ENCODE measurements around the gene CPSF3.

DNA sequence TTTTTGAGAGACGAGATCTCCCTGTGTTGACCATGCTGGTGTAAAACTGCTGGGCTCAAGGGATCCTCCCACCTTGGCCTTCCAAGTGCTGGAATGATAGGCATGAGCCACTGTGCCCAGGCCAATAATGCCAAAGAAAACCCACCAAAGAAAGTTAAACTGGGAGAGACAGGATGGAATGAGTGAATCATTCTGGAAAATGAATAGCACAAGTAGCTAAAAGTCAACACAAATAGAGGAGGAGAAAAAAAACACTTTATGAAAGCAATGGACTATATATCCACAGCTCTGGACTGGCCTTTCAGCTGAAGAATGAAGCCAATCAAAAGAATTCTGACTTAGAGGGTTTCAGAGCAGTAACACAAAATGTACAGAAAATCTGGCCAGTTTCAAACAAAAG, 74.8 kb downstream of the CPSF3 start:
- TF ChIP-seq, protein P1, sequence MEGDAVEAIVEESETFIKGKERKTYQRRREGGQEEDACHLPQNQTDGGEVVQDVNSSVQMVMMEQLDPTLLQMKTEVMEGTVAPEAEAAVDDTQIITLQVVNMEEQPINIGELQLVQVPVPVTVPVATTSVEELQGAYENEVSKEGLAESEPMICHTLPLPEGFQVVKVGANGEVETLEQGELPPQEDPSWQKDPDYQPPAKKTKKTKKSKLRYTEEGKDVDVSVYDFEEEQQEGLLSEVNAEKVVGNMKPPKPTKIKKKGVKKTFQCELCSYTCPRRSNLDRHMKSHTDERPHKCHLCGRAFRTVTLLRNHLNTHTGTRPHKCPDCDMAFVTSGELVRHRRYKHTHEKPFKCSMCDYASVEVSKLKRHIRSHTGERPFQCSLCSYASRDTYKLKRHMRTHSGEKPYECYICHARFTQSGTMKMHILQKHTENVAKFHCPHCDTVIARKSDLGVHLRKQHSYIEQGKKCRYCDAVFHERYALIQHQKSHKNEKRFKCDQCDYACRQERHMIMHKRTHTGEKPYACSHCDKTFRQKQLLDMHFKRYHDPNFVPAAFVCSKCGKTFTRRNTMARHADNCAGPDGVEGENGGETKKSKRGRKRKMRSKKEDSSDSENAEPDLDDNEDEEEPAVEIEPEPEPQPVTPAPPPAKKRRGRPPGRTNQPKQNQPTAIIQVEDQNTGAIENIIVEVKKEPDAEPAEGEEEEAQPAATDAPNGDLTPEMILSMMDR (IDR thresholded peaks at IDR 0.05): no peak
- TF ChIP-seq POLR2A (IDR thresholded peaks at IDR 0.05) (no peak), POLR2AphosphoS5 (IDR thresholded peaks at IDR 0.05) (no peak)
